ENCODE data around the gene ELAPOR2.
"Not testable (repeated sequence)": the region's sequence is repeated elsewhere in the genome, so short reads cannot be mapped to it uniquely, and the experiment has no call there.

The ELAPOR2 gene

DNA sequence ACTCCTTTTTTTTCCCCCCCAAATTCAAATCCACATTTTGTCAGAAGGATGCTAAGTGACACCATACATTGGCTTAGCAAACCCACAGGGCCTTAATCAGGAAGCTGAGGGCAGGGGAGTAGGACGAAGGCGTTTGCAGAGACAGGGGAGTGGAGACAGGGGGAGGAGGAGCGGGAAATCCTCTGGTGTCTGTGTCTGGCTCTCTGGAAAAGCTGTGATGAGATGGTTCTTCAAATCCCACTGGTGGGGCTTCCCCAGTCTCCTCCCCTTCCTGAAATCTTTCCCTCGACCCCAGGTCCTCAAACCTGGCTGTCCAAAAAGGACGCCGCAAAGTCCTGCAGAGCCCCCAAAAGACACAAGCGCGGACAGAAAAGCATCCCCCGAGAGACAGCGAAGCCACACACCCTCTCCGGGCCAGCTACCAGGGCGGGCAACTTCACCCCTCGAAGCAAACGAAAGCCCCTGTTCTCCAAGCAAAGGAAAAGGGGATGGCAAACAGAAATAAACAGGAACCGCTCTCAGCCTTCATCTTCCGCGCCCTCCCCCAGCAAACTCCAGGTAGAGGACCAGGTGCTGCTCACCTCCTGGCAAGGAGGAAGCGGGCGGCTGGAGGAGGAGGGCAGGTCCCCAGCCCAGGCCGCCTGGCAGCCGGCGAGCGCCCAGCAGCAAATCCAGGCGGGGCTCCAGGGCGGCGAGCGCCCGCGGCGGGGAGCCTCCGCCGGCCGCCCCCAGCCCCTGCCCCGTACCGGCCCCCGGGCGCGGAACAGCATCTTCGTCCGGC lies 520 bp downstream of the ELAPOR2 start:
- no peaks in the 10 kb centered on the region for H3K4me1 ChIP-seq (ENCODE audit: insufficient read depth, insufficient read length)
- H3K4me3 ChIP-seq (ENCODE audit: insufficient read length, low read depth): peak overlapping the region; percentile 51
- peaks cover 19% of the 10 kb centered on the region for H3K27me3 ChIP-seq (ENCODE audit: insufficient read depth, insufficient read length)
- DNase-seq (ENCODE audit: low read depth, low spot score): no peak
- no peak for TF ChIP-seq SUZ12 (IDR thresholded peaks at IDR 0.05; ENCODE audit: extremely low read depth, insufficient read depth, insufficient read length)
- peak overlapping the region; percentile 71 for H3K9ac ChIP-seq (ENCODE audit: insufficient read length, low read depth)
- H3K9me3 ChIP-seq (ENCODE audit: insufficient read depth, low read length): no peaks in the 10 kb centered on the region
- H3K36me3 ChIP-seq (ENCODE audit: insufficient read depth, insufficient read length, low read length): no peaks in the 10 kb centered on the region

DNA sequence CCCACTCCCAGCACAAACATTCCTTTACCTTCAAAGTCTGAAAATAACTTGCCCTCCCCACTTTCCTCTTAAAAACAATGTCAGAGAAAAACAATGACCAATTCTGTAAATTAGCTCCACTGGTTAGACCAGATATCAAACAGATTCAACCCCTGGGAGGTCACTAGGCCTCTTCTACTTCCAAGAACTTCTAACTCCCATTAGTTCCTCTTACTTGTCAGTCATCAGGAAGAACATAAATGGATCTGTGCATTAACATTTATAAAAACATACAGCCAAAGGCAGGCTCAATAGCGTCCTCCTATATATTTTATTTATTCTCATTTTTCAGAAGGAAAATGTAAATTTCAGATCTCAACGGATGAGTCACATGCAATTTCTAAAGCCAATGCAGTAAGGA lies 2.2 kb downstream of the ELAPOR2 start:
- no peak for DNase-seq (ENCODE audit: low read depth, low spot score)
- no peaks in the 10 kb centered on the region for H3K9me3 ChIP-seq (ENCODE audit: insufficient read depth, low read length)
- H3K4me3 ChIP-seq (ENCODE audit: insufficient read length, low read depth): no peak overlapping the region
- H3K4me1 ChIP-seq (ENCODE audit: insufficient read depth, insufficient read length): no peaks in the 10 kb centered on the region
- H3K36me3 ChIP-seq (ENCODE audit: insufficient read depth, insufficient read length, low read length): no peaks in the 10 kb centered on the region
- H3K9ac ChIP-seq (ENCODE audit: insufficient read length, low read depth): no peak overlapping the region
- TF ChIP-seq ZNF274 (IDR thresholded peaks at IDR 0.05; ENCODE audit: low read depth, low read length): no peak
- TF ChIP-seq YY1 (IDR thresholded peaks at IDR 0.05; ENCODE audit: insufficient read depth, insufficient read length): no peak
- TF ChIP-seq SUZ12 (IDR thresholded peaks at IDR 0.05; ENCODE audit: extremely low read depth, insufficient read depth, insufficient read length): no peak
- peaks cover 19% of the 10 kb centered on the region for H3K27me3 ChIP-seq (ENCODE audit: insufficient read depth, insufficient read length)

DNA sequence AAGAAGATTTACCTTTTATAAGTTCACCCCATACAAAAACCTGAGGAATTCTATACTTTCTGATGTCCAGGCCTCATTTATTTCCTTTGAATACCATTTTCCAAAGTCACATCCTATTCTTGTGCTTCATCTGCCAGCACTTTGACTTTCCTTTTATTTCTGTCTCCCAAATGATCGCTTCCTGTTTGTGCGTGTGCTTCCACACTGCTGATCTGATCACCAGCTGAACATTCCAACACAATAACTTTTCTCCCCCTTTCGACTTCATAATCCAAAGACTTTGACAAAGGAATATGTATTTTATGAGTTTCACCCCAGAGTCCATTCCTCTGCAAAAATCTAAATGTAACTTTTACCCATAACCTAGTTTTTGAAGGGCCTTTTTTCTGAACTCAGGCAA lies 3.1 kb downstream of the ELAPOR2 start:
- Histone ChIP-seq H3K9me3 (ENCODE audit: insufficient read depth, low read length) (no peaks in the 10 kb centered on the region), H3K27me3 (ENCODE audit: insufficient read depth, insufficient read length) (peaks cover 19% of the 10 kb centered on the region), H3K4me3 (ENCODE audit: insufficient read length, low read depth) (no peak overlapping the region), H3K4me1 (ENCODE audit: insufficient read depth, insufficient read length) (no peaks in the 10 kb centered on the region), H3K36me3 (ENCODE audit: insufficient read depth, insufficient read length, low read length) (no peaks in the 10 kb centered on the region), H3K9ac (ENCODE audit: insufficient read length, low read depth) (no peak overlapping the region)
- no peak for TF ChIP-seq SUZ12 (IDR thresholded peaks at IDR 0.05; ENCODE audit: extremely low read depth, insufficient read depth, insufficient read length)
- TF ChIP-seq ZNF274 (IDR thresholded peaks at IDR 0.05; ENCODE audit: low read depth, low read length): no peak
- no peak for TF ChIP-seq YY1 (IDR thresholded peaks at IDR 0.05; ENCODE audit: insufficient read depth, insufficient read length)
- DNase-seq (ENCODE audit: low read depth, low spot score): no peak

DNA sequence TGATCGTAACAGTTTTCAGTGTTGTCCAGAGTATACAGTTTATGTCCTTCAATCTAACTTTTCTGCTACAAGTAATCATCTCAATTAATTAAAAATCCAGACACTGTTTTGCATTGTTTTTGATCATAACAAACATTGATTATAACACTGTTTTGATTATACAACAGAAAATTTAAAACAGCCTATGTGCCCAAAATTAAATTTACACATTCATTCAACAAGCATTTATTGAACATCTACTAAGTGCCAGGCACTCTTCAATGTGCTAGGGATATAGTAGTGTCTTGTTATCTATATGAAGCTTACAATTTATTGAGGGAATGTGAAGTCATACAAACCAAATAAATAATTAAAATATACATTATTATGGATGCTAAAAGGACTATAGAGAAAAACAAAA lies 10.6 kb downstream of the ELAPOR2 start:
- Histone ChIP-seq H3K36me3 (ENCODE audit: insufficient read depth, insufficient read length, low read length) (no peaks in the 10 kb centered on the region), H3K27me3 (ENCODE audit: insufficient read depth, insufficient read length) (no peaks in the 10 kb centered on the region), H3K9ac (ENCODE audit: insufficient read length, low read depth) (no peak overlapping the region), H3K4me1 (ENCODE audit: insufficient read depth, insufficient read length) (no peaks in the 10 kb centered on the region), H3K4me3 (ENCODE audit: insufficient read length, low read depth) (no peak overlapping the region), H3K9me3 (ENCODE audit: insufficient read depth, low read length) (no peaks in the 10 kb centered on the region)
- DNase-seq (ENCODE audit: low read depth, low spot score): no peak
- TF ChIP-seq ZNF274 (IDR thresholded peaks at IDR 0.05; ENCODE audit: low read depth, low read length) (no peak), YY1 (IDR thresholded peaks at IDR 0.05; ENCODE audit: insufficient read depth, insufficient read length) (no peak), SUZ12 (IDR thresholded peaks at IDR 0.05; ENCODE audit: extremely low read depth, insufficient read depth, insufficient read length) (no peak)

DNA sequence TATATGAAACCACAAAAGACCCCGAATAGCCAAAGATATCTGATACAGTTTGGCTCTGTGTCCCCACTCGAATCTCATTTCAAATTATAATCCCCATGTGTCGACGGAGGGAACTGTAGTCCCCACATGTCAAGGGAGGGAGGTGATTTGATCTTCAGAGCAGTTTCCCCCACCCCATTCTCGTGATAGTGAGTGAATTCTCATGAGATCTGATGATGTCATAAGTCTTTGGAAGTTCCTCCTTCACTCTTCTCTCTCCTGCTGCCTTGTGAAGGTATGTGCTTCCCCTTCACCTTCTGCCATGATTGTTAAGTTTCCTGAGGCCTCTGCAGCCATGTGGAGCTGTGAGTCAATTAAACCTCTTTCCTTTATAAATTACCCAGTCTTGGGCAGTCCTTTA lies 13.0 kb downstream of the ELAPOR2 start:
- DNase-seq (ENCODE audit: low read depth, low spot score): no peak
- no peaks in the 10 kb centered on the region for H3K27me3 ChIP-seq (ENCODE audit: insufficient read depth, insufficient read length)
- TF ChIP-seq YY1 (IDR thresholded peaks at IDR 0.05; ENCODE audit: insufficient read depth, insufficient read length) (no peak), SUZ12 (IDR thresholded peaks at IDR 0.05; ENCODE audit: extremely low read depth, insufficient read depth, insufficient read length) (no peak), ZNF274 (IDR thresholded peaks at IDR 0.05; ENCODE audit: low read depth, low read length) (no peak)
- H3K9me3 ChIP-seq (ENCODE audit: insufficient read depth, low read length): no peaks in the 10 kb centered on the region
- no peaks in the 10 kb centered on the region for H3K36me3 ChIP-seq (ENCODE audit: insufficient read depth, insufficient read length, low read length)
- H3K4me3 ChIP-seq (ENCODE audit: insufficient read length, low read depth): no peak overlapping the region
- H3K4me1 ChIP-seq (ENCODE audit: insufficient read depth, insufficient read length): no peaks in the 10 kb centered on the region
- H3K9ac ChIP-seq (ENCODE audit: insufficient read length, low read depth): no peak overlapping the region

DNA sequence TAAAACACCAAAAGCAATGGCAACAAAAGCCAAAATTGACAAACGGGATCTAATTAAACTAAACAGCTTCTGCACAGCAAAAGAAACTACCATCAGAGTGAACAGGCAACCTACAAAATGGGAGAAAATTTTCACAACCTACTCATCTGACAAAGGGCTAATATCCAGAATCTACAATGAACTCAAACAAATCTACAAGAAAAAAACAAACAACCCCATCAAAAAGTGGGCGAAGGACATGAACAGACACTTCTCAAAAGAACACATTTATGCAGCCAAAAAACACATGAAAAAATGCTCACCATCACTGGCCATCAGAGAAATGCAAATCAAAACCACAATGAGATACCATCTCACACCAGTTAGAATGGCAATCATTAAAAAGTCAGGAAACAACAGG lies 14.7 kb downstream of the ELAPOR2 start:
- DNase-seq (ENCODE audit: low read depth, low spot score); H3K4me1 ChIP-seq (ENCODE audit: insufficient read depth, insufficient read length); H3K36me3 ChIP-seq (ENCODE audit: insufficient read depth, insufficient read length, low read length); H3K27me3 ChIP-seq (ENCODE audit: insufficient read depth, insufficient read length); H3K9ac ChIP-seq (ENCODE audit: insufficient read length, low read depth); H3K4me3 ChIP-seq (ENCODE audit: insufficient read length, low read depth); H3K9me3 ChIP-seq (ENCODE audit: insufficient read depth, low read length): not testable (repeated sequence)

DNA sequence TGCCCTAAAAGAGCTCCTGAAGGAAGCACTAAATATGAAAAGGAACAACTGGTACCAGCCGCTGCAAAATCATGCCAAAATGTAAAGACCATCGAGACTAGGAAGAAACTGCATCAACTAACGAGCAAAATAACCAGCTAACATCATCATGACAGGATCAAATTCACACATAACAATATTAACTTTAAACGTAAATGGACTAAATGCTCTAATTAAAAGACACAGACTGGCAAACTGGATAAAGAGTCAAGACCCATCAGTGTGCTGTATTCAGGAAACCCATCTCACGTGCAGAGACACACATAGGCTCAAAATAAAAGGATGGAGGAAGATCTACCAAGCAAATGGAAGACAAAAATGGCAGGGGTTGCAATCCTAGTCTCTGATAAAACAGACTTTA lies 17.9 kb downstream of the ELAPOR2 start:
- H3K4me3 ChIP-seq (ENCODE audit: insufficient read length, low read depth); DNase-seq (ENCODE audit: low read depth, low spot score); H3K9me3 ChIP-seq (ENCODE audit: insufficient read depth, low read length); H3K9ac ChIP-seq (ENCODE audit: insufficient read length, low read depth); H3K4me1 ChIP-seq (ENCODE audit: insufficient read depth, insufficient read length); H3K36me3 ChIP-seq (ENCODE audit: insufficient read depth, insufficient read length, low read length); H3K27me3 ChIP-seq (ENCODE audit: insufficient read depth, insufficient read length): not testable (repeated sequence)

DNA sequence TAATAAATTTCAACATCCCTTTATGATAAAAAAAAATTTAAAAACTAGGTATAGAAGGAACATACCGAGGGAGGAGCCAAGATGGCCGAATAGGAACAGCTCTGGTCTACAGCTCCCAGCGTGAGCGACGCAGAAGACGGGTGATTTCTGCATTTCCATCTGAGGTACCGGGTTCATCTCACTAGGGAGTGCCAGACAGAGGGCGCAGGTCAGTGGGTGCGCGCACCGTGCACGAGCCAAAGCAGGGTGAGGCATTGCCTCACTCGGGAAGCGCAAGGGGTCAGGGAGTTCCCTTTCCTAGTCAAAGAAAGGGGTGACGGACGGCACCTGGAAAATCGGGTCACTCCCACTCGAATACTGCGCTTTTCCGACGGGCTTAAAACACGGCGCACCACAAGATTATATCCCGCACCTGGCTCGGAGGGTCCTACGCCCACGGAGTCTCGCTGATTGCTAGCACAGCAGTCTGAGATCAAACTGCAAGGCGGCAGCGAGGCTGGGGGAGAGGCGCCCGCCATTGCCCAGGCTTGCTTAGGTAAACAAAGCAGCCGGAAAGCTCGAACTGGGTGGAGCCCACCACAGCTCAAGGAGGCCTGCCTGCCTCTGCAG lies 19.7 kb downstream of the ELAPOR2 start:
- Histone ChIP-seq H3K9ac (ENCODE audit: insufficient read length, low read depth) (peak overlapping the region; percentile 26), H3K4me3 (ENCODE audit: insufficient read length, low read depth) (peak overlapping the region; percentile 44)
- not testable (repeated sequence) for H3K4me1 ChIP-seq (ENCODE audit: insufficient read depth, insufficient read length); H3K36me3 ChIP-seq (ENCODE audit: insufficient read depth, insufficient read length, low read length); H3K9me3 ChIP-seq (ENCODE audit: insufficient read depth, low read length); H3K27me3 ChIP-seq (ENCODE audit: insufficient read depth, insufficient read length); DNase-seq (ENCODE audit: low read depth, low spot score)

Data from NT2/D1 (cell line).